ENCODE data around the gene ATG2B. TPM values are rescaled to one million over a fixed set of nuclear protein-coding genes. Genes with fewer than 3 reads are reported as not detected.

The ATG2B gene
- total and polyA plus RNA-seq, 2 donors (not counting 3 experiments of a cell fraction or from before 2014, with no cell fraction given) = 5.9 to 17.8 TPM

DNA sequence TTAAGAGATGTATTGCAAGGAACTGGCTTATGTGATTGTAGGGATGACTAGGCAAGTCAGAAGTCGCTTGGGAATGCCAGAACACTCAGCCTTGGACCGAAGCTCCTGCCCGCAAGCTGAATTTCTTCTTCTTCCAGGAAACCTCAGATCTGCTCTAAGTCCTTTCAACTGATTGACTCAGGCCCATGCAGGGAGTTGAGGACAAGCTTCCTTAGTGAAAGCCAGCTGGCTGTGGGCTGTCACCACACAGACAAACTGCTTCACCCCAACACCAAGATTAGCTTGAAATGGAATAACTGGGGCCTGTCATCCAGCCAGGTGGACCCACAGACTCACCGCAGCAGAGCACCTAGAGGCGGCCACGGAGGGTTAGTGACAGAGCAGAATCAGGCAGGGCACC lies 133.8 kb downstream of the ATG2B start:
- no peak for FAIRE-seq
- no peaks in the 10 kb centered on the region for H3K4me1 ChIP-seq (ENCODE audit: control insufficient read depth, extremely low read depth, insufficient read depth, low read length)
- H3K9me3 ChIP-seq (replicated peaks; ENCODE audit: control insufficient read depth, insufficient read depth, low read length) = no peaks in the 10 kb centered on the region
- H3K4me3 ChIP-seq (replicated peaks in 1 of 3; ENCODE audit: insufficient read depth in 1 of 3, low read depth in 1 of 3, low read length in 3 of 3) = no peak overlapping the region
- no peak overlapping the region for H3K27ac ChIP-seq (ENCODE audit: insufficient read depth, low read depth, low read length)
- ChIA-PET POLR2A (no interaction called here), CTCF (no interaction called here)
- intact Hi-C loops (cut with micrococcal nuclease) = no loop called here
- no peaks in the 10 kb centered on the region for H4K20me1 ChIP-seq (replicated peaks; ENCODE audit: control insufficient read depth, extremely low read depth, insufficient read depth, low read length)
- H3K9me1 ChIP-seq (replicated peaks; ENCODE audit: control insufficient read depth, extremely low read depth, insufficient read depth, low read length) = no peaks in the 10 kb centered on the region
- H2AFZ ChIP-seq (ENCODE audit: low read depth, low read length) = no peak overlapping the region
- H3K4me2 ChIP-seq (ENCODE audit: insufficient read depth, low read length) = no peak overlapping the region
- H3K9ac ChIP-seq (replicated peaks; ENCODE audit: extremely low read depth, insufficient read depth, low read length) = no peak overlapping the region
- no TSS peak for BruUV-seq (replicated peaks)
- no peaks in the 10 kb centered on the region for H3K36me3 ChIP-seq (ENCODE audit: control insufficient read depth in 2 of 2, extremely low read depth in 1 of 2, insufficient read depth in 2 of 2, low read length in 2 of 2)
- H3K27me3 ChIP-seq (ENCODE audit: control insufficient read depth in 2 of 2, insufficient read depth in 2 of 2, low read length in 2 of 2) = no peaks in the 10 kb centered on the region
- no peak for DNase-seq (ENCODE audit: low read depth, low spot score)
- dilution Hi-C loops (cut with MboI; ENCODE audit: extremely low pct_ligation_motif_present, low sequenced_read_pairs) = no loop called here
- no peak for TF ChIP-seq POLR2AphosphoS5 (IDR thresholded peaks at IDR 0.05; ENCODE audit: insufficient read depth, low read depth, low read length)
- TF ChIP-seq, protein P1, sequence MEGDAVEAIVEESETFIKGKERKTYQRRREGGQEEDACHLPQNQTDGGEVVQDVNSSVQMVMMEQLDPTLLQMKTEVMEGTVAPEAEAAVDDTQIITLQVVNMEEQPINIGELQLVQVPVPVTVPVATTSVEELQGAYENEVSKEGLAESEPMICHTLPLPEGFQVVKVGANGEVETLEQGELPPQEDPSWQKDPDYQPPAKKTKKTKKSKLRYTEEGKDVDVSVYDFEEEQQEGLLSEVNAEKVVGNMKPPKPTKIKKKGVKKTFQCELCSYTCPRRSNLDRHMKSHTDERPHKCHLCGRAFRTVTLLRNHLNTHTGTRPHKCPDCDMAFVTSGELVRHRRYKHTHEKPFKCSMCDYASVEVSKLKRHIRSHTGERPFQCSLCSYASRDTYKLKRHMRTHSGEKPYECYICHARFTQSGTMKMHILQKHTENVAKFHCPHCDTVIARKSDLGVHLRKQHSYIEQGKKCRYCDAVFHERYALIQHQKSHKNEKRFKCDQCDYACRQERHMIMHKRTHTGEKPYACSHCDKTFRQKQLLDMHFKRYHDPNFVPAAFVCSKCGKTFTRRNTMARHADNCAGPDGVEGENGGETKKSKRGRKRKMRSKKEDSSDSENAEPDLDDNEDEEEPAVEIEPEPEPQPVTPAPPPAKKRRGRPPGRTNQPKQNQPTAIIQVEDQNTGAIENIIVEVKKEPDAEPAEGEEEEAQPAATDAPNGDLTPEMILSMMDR (IDR thresholded peaks at IDR 0.05; ENCODE audit: extremely low read depth in 1 of 2, insufficient read depth in 1 of 2, low read depth in 1 of 2, low read length in 2 of 2) = no peak
- H3K79me2 ChIP-seq (ENCODE audit: control insufficient read depth, insufficient read depth, low read length) = no peaks in the 10 kb centered on the region

Small RNA genes lying within 50 kb of the gene (small RNA-seq; reads per million reads assigned to genes)
- not detected for gene RNU2-33P (ENCODE audit: insufficient read depth, insufficient read length, low read depth, low replicate concordance)

Other genes with a start within 250 kb of the ATG2B start
- gene BDKRB2, start 158.5 kb downstream of the ATG2B start, total RNA-seq = 0.39 and 0.77 TPM in 2 replicates
- gene BDKRB2, start 158.5 kb downstream of the ATG2B start, polyA plus RNA-seq = 0.08 and 0.22 TPM in 2 replicates
- gene BDKRB1, start 107.1 kb downstream of the ATG2B start, total RNA-seq = not detected in 2 replicates
- not detected in 2 replicates for gene BDKRB1, start 107.1 kb downstream of the ATG2B start, polyA plus RNA-seq
- gene GSKIP, start 185 bp upstream of the ATG2B start, total RNA-seq = 15.9 and 20.2 TPM in 2 replicates
- 7.7 and 9.2 TPM in 2 replicates for gene GSKIP, start 185 bp upstream of the ATG2B start, polyA plus RNA-seq
- gene AK7, start 28.8 kb upstream of the ATG2B start, total RNA-seq = 0.49 and 0.83 TPM in 2 replicates
- 0.18 and 0.51 TPM in 2 replicates for gene AK7, start 28.8 kb upstream of the ATG2B start, polyA plus RNA-seq
- 164 and 184 TPM in 2 replicates for gene PAPOLA, start 139.0 kb upstream of the ATG2B start, total RNA-seq
- gene PAPOLA, start 139.0 kb upstream of the ATG2B start, polyA plus RNA-seq = 75.4 and 80.3 TPM in 2 replicates

Data from endothelial cell of umbilical vein (primary cell).